HEK293 (cell line): ENCODE measurements around the gene CYBRD1.

ENCODE experiments used
- CTCF ChIA-PET: fragments of 350-600 bp; formaldehyde crosslinking; extraction: SDS; loops from one replicate; lab custom pipeline; 2021; ENCODE audit warnings: antibody characterized with exemption; lab: Yijun Ruan, JAX
- POLR2A ChIA-PET: fragments of 300-600 bp; formaldehyde crosslinking; extraction: SDS; loops from one replicate; lab custom pipeline; 2020; ENCODE audit warnings: antibody characterized with exemption, inconsistent platforms; lab: Yijun Ruan, JAX
- H3K27ac ChIP-seq: fragments of 200-500 bp; sonication (Bioruptor generic); 2 replicates; pipeline ENCODE4 v1.5.1; 2014; ENCODE audit warnings: low read depth, low read length, control low read depth, inconsistent platforms; ENCODE audit errors: extremely low read depth
- H3K36me3 ChIP-seq, 2 experiments: fragments of 200-500 bp in 1 of 2; sonication (Bioruptor generic) in 1 of 2; 1 replicate in 1 of 2; 2 replicates in 1 of 2; pipeline ENCODE4 v1.5.1; 2014 to 2017; ENCODE audit warnings: inconsistent platforms in 2 of 2, low read length in 2 of 2; ENCODE audit not compliant: control insufficient read depth in 2 of 2, insufficient read depth in 1 of 2
- H3K4me1 ChIP-seq: fragments of 200-500 bp; sonication (Bioruptor generic); 2 replicates; pipeline ENCODE4 v1.5.1; 2014; ENCODE audit warnings: mild to moderate bottlenecking, low read length, inconsistent platforms; ENCODE audit not compliant: control insufficient read depth, insufficient read depth
- H3K4me3 ChIP-seq: 2 replicates; pipeline ENCODE4 v1.5.1; 2011; ENCODE audit warnings: low read depth, mild to moderate bottlenecking, control low read depth, low read length, moderate library complexity
- H3K9me3 ChIP-seq: fragments of 200-500 bp; sonication (Bioruptor generic); 2 replicates; pipeline ENCODE4 v1.5.1; 2014; ENCODE audit warnings: low read depth, low read length, inconsistent platforms; ENCODE audit not compliant: control insufficient read depth, insufficient read depth
- GFI1B ChIP-seq: fragments of 450-650 bp; formaldehyde crosslinking; IDR thresholded peaks from 2 replicates; pipeline ENCODE4 v1.5.1; 2016; ENCODE audit warnings: missing biosample characterization, missing genetic modification characterization
- IKZF3 ChIP-seq: fragments of 450-650 bp; IDR thresholded peaks from 2 replicates; pipeline ENCODE4 v1.5.0; 2018; ENCODE audit warnings: missing biosample characterization, mild to moderate bottlenecking, missing genetic modification characterization, moderate library complexity
- KLF10 ChIP-seq: fragments of 450-650 bp; IDR thresholded peaks from 2 replicates; pipeline ENCODE4 v1.5.1; 2018; ENCODE audit warnings: missing biosample characterization, mild to moderate bottlenecking, missing genetic modification characterization
- KLF7 ChIP-seq: fragments of 450-650 bp; formaldehyde crosslinking; IDR thresholded peaks from 2 replicates; pipeline ENCODE4 v1.5.1; 2016; ENCODE audit warnings: missing biosample characterization, missing genetic modification characterization, borderline replicate concordance
- KLF9 ChIP-seq: fragments of 450-650 bp; formaldehyde crosslinking; IDR thresholded peaks from 2 replicates; pipeline ENCODE4 v1.5.1; 2016; ENCODE audit warnings: missing biosample characterization, missing genetic modification characterization, low read depth
- MYNN ChIP-seq: fragments of 450-650 bp; formaldehyde crosslinking; IDR thresholded peaks from 2 replicates; pipeline ENCODE4 v1.5.1; 2016; ENCODE audit warnings: missing biosample characterization, missing genetic modification characterization, borderline replicate concordance
- PATZ1 ChIP-seq: fragments of 450-650 bp; formaldehyde crosslinking; IDR thresholded peaks from 2 replicates; pipeline ENCODE4 v1.5.1; 2016; ENCODE audit warnings: missing biosample characterization, missing genetic modification characterization
- PRDM1 ChIP-seq: fragments of 450-650 bp; formaldehyde crosslinking; IDR thresholded peaks from 2 replicates; pipeline ENCODE4; 2016; ENCODE audit warnings: missing biosample characterization, missing genetic modification characterization
- RBAK ChIP-seq: fragments of 450-650 bp; formaldehyde crosslinking; IDR thresholded peaks from 2 replicates; pipeline ENCODE4 v1.5.1; 2016; ENCODE audit warnings: missing biosample characterization, missing genetic modification characterization
- SP2 ChIP-seq: fragments of 450-650 bp; formaldehyde crosslinking; IDR thresholded peaks from 2 replicates; pipeline ENCODE4 v1.5.1; 2016; ENCODE audit warnings: missing biosample characterization, missing genetic modification characterization
- SP7 ChIP-seq: fragments of 450-650 bp; formaldehyde crosslinking; IDR thresholded peaks from 2 replicates; pipeline ENCODE4 v1.5.1; 2016; ENCODE audit warnings: missing biosample characterization, missing genetic modification characterization
- TRIM28 ChIP-seq: IDR thresholded peaks from 2 replicates; pipeline ENCODE4 v1.6.1; 2011; ENCODE audit warnings: low read length, control low read depth, borderline replicate concordance
- ZFP37 ChIP-seq: fragments of 450-650 bp; formaldehyde crosslinking; IDR thresholded peaks from 2 replicates; pipeline ENCODE4 v1.5.1; 2016; ENCODE audit warnings: missing biosample characterization, missing genetic modification characterization
- ZNF24 ChIP-seq: fragments of 450-650 bp; formaldehyde crosslinking; IDR thresholded peaks from 2 replicates; pipeline ENCODE4 v1.5.1; 2016; ENCODE audit warnings: missing biosample characterization, missing genetic modification characterization
- ZNF362 ChIP-seq: fragments of 450-650 bp; formaldehyde crosslinking; IDR thresholded peaks from 2 replicates; pipeline ENCODE4 v1.5.1; 2016; ENCODE audit warnings: missing biosample characterization, missing genetic modification characterization
- ZNF404 ChIP-seq: fragments of 450-650 bp; formaldehyde crosslinking; IDR thresholded peaks from 2 replicates; pipeline ENCODE4 v1.5.1; 2017; ENCODE audit warnings: missing biosample characterization, missing genetic modification characterization
- ZNF473 ChIP-seq: fragments of 450-650 bp; formaldehyde crosslinking; IDR thresholded peaks from 2 replicates; pipeline ENCODE4 v1.5.1; 2017; ENCODE audit warnings: missing biosample characterization, missing genetic modification characterization
- ZNF48 ChIP-seq: fragments of 450-650 bp; formaldehyde crosslinking; IDR thresholded peaks from 2 replicates; pipeline ENCODE4 v1.5.1; 2016; ENCODE audit warnings: missing biosample characterization, missing genetic modification characterization
- ZNF521 ChIP-seq: fragments of 450-650 bp; formaldehyde crosslinking; IDR thresholded peaks from 2 replicates; pipeline ENCODE4 v1.5.1; 2017; ENCODE audit warnings: missing biosample characterization, mild to moderate bottlenecking, missing genetic modification characterization
- ZNF658 ChIP-seq: fragments of 450-650 bp; formaldehyde crosslinking; IDR thresholded peaks from 2 replicates; pipeline ENCODE4; 2016; ENCODE audit warnings: missing biosample characterization, missing genetic modification characterization
- ZNF660 ChIP-seq: fragments of 450-650 bp; IDR thresholded peaks from 2 replicates; pipeline ENCODE4 v1.5.1; 2018; ENCODE audit warnings: missing biosample characterization, mild to moderate bottlenecking, missing genetic modification characterization
- ZNF704 ChIP-seq: fragments of 450-650 bp; formaldehyde crosslinking; IDR thresholded peaks from 2 replicates; pipeline ENCODE4 v1.5.1; 2016; ENCODE audit warnings: missing biosample characterization, missing genetic modification characterization
- ZNF747 ChIP-seq: fragments of 450-650 bp; formaldehyde crosslinking; IDR thresholded peaks from 2 replicates; pipeline ENCODE4 v1.5.1; 2016; ENCODE audit warnings: missing biosample characterization, missing genetic modification characterization
- ZNF830 ChIP-seq: fragments of 450-650 bp; IDR thresholded peaks from 2 replicates; pipeline ENCODE4 v1.5.0; 2018; ENCODE audit warnings: missing biosample characterization, missing genetic modification characterization, low read depth, mild to moderate bottlenecking, moderate library complexity
- ZNF843 ChIP-seq: fragments of 450-650 bp; formaldehyde crosslinking; IDR thresholded peaks from 2 replicates; pipeline ENCODE4 v1.5.1; 2016; ENCODE audit warnings: missing biosample characterization, missing genetic modification characterization
- TF ChIP-seq, protein P1 (sequence below): fragments of 450-650 bp; formaldehyde crosslinking; IDR thresholded peaks from 2 replicates; pipeline ENCODE4 v1.5.1; 2016; ENCODE audit warnings: missing biosample characterization, missing genetic modification characterization
- TF ChIP-seq, protein P2 (sequence below): fragments of 450-650 bp; formaldehyde crosslinking; IDR thresholded peaks from 2 replicates; pipeline ENCODE4 v1.5.1; 2016; ENCODE audit warnings: missing biosample characterization, missing genetic modification characterization, borderline replicate concordance

The CYBRD1 gene

DNA sequence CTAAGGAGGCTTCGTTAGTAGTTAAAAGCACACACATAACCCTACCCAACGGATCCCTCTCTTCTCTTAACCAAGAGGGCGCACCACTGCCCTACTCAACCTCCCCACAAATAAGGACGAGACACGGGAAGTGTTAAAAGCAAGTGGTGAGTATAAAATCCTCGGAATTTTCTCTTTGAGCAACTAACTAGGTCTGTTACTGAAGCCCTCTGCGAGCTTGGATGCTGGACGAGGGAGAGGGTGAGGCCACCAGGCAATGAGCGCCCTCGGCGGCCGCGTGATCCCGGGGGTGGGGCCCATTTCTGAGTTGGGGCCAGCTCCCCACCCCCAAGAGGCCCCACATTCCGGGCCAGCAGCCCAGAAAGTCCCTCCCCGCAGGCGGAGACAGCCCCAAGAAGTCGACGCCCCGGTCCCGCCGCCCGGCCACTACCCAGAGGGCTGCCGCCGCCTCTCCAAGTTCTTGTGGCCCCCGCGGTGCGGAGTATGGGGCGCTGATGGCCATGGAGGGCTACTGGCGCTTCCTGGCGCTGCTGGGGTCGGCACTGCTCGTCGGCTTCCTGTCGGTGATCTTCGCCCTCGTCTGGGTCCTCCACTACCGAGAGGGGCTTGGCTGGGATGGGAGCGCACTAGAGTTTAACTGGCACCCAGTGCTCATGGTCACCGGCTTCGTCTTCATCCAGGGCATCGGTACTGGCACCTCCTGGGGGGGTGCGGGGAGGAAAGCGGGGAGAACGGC lies at the start of gene CYBRD1:
TSS of gene CYBRD1 (plus strand) at position 423 of the 736 bp plus-strand sequence. CDS start at position 495, 72 bp downstream.
- ChIA-PET CTCF (interaction anchor here (0.5 to 1.5 kb wide), 2 partner anchors 9 to 180 kb away, joined by 3 read pairs; no protein-coding TSS in a partner anchor), POLR2A (interaction anchor here (0.6 to 1.3 kb wide), 2 partner anchors 16 to 658 kb away, joined by 3 to 4 read pairs; no protein-coding TSS in a partner anchor)
- Histone ChIP-seq H3K36me3 (no peaks in the 10 kb centered on the region), H3K4me1 (no peaks in the 10 kb centered on the region), H3K4me3 (peak within 1 kb of the TSS; percentile 51), H3K27ac (peak within 1 kb of the TSS; percentile 78), H3K9me3 (no peaks in the 10 kb centered on the region)
- TF ChIP-seq RBAK (tag by site-specific recombination) (no peak), KLF7 (tag by site-specific recombination) (no peak), ZNF747 (tag by site-specific recombination) (no peak), MYNN (tag by site-specific recombination) (peak; percentile 33; the same call in 1 of the 2 replicates), ZNF521 (tag by site-specific recombination) (no peak), IKZF3 (tag by site-specific recombination) (no peak), ZNF658 (tag by site-specific recombination) (no peak), ZNF830 (no peak), ZNF704 (tag by site-specific recombination) (no peak), ZNF473 (tag by site-specific recombination) (no peak), SP7 (peak; percentile 28; the same call in 1 of the 2 replicates), ZNF660 (tag by site-specific recombination) (peak; percentile 53; the same call in 1 of the 2 replicates), ZNF48 (tag by site-specific recombination) (no peak), PATZ1 (tag by site-specific recombination) (peak; percentile 84), ZNF843 (tag by site-specific recombination) (no peak), KLF9 (0 out of 2 replicates have a peak, but pooled peaks have one; percentile 29), ZFP37 (peak; percentile 81), GFI1B (tag by site-specific recombination) (no peak), ZNF362 (tag by site-specific recombination) (no peak), ZNF24 (tag by site-specific recombination) (peak; percentile 17; the same call in 1 of the 2 replicates), KLF10 (tag by site-specific recombination) (no peak), ZNF404 (tag by site-specific recombination) (no peak), TRIM28 (no peak), SP2 (tag by site-specific recombination) (peak; percentile 63), PRDM1 (no peak)
- TF ChIP-seq, protein P1, sequence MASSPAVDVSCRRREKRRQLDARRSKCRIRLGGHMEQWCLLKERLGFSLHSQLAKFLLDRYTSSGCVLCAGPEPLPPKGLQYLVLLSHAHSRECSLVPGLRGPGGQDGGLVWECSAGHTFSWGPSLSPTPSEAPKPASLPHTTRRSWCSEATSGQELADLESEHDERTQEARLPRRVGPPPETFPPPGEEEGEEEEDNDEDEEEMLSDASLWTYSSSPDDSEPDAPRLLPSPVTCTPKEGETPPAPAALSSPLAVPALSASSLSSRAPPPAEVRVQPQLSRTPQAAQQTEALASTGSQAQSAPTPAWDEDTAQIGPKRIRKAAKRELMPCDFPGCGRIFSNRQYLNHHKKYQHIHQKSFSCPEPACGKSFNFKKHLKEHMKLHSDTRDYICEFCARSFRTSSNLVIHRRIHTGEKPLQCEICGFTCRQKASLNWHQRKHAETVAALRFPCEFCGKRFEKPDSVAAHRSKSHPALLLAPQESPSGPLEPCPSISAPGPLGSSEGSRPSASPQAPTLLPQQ (tag by site-specific recombination) = peak; percentile 98
- TF ChIP-seq, protein P2, sequence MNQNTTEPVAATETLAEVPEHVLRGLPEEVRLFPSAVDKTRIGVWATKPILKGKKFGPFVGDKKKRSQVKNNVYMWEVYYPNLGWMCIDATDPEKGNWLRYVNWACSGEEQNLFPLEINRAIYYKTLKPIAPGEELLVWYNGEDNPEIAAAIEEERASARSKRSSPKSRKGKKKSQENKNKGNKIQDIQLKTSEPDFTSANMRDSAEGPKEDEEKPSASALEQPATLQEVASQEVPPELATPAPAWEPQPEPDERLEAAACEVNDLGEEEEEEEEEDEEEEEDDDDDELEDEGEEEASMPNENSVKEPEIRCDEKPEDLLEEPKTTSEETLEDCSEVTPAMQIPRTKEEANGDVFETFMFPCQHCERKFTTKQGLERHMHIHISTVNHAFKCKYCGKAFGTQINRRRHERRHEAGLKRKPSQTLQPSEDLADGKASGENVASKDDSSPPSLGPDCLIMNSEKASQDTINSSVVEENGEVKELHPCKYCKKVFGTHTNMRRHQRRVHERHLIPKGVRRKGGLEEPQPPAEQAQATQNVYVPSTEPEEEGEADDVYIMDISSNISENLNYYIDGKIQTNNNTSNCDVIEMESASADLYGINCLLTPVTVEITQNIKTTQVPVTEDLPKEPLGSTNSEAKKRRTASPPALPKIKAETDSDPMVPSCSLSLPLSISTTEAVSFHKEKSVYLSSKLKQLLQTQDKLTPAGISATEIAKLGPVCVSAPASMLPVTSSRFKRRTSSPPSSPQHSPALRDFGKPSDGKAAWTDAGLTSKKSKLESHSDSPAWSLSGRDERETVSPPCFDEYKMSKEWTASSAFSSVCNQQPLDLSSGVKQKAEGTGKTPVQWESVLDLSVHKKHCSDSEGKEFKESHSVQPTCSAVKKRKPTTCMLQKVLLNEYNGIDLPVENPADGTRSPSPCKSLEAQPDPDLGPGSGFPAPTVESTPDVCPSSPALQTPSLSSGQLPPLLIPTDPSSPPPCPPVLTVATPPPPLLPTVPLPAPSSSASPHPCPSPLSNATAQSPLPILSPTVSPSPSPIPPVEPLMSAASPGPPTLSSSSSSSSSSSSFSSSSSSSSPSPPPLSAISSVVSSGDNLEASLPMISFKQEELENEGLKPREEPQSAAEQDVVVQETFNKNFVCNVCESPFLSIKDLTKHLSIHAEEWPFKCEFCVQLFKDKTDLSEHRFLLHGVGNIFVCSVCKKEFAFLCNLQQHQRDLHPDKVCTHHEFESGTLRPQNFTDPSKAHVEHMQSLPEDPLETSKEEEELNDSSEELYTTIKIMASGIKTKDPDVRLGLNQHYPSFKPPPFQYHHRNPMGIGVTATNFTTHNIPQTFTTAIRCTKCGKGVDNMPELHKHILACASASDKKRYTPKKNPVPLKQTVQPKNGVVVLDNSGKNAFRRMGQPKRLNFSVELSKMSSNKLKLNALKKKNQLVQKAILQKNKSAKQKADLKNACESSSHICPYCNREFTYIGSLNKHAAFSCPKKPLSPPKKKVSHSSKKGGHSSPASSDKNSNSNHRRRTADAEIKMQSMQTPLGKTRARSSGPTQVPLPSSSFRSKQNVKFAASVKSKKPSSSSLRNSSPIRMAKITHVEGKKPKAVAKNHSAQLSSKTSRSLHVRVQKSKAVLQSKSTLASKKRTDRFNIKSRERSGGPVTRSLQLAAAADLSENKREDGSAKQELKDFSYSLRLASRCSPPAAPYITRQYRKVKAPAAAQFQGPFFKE (tag by site-specific recombination) = no peak
